Measurements from ENCODE around the gene AHNAK.
"Not testable (repeated sequence)": the region's sequence is repeated elsewhere in the genome, so short reads cannot be mapped to it uniquely, and the experiment has no call there.

Gene AHNAK

GRCh38 chr11:62546244-62546928, at the start of gene AHNAK:
Gene AHNAK (minus strand): TSS chr11:62546806. CDS start chr11:62536098, 10,708 bp downstream.
- no peak for DNase-seq (ENCODE audit: low read depth)

GRCh38 chr11:62595124-62595523, 48.5 kb upstream of the AHNAK start:
- no peak for DNase-seq (ENCODE audit: low read depth)

GRCh38 chr11:62593434-62594044, 46.9 kb upstream of the AHNAK start:
- DNase-seq (ENCODE audit: low read depth), result peak; percentile 61

GRCh38 chr11:62592989-62593421, 46.4 kb upstream of the AHNAK start:
- no peak for DNase-seq (ENCODE audit: low read depth)

GRCh38 chr11:62592146-62592815, 45.7 kb upstream of the AHNAK start:
- no peak for DNase-seq (ENCODE audit: low read depth)

- DNase-seq (ENCODE audit: low read depth), result peak; percentile 90
Observed at GRCh38 chr11:62591448-62592145, 45.0 kb upstream of the AHNAK start, which contains the start of gene TUT1. Gene TUT1 (minus strand): TSS chr11:62591523. CDS start chr11:62591485, 38 bp downstream.

GRCh38 chr11:62588966-62589637, 42.5 kb upstream of the AHNAK start:
- no peak for DNase-seq (ENCODE audit: low read depth)

- not testable (repeated sequence) for DNase-seq (ENCODE audit: low read depth)
Observed at GRCh38 chr11:62585356-62585755, 38.8 kb upstream of the AHNAK start.

GRCh38 chr11:62581735-62582134, 35.1 kb upstream of the AHNAK start:
- DNase-seq (ENCODE audit: low read depth), result not testable (repeated sequence)

- DNase-seq (ENCODE audit: low read depth), result no peak
Observed at GRCh38 chr11:62580959-62581715, 34.5 kb upstream of the AHNAK start.

GRCh38 chr11:62579252-62579651, 32.6 kb upstream of the AHNAK start:
- DNase-seq (ENCODE audit: low read depth), result no peak

- no peak for DNase-seq (ENCODE audit: low read depth)
Observed at GRCh38 chr11:62578541-62578940, 31.9 kb upstream of the AHNAK start.

GRCh38 chr11:62577046-62577714, 30.6 kb upstream of the AHNAK start:
- no peak for DNase-seq (ENCODE audit: low read depth)

GRCh38 chr11:62575837-62576236, 29.2 kb upstream of the AHNAK start:
- DNase-seq (ENCODE audit: low read depth), result no peak

GRCh38 chr11:62575156-62575555, 28.6 kb upstream of the AHNAK start:
- DNase-seq (ENCODE audit: low read depth), result no peak

GRCh38 chr11:62574363-62575071, 27.9 kb upstream of the AHNAK start:
- DNase-seq (ENCODE audit: low read depth), result no peak

- DNase-seq (ENCODE audit: low read depth), result peak; percentile 92
Observed at GRCh38 chr11:62573592-62574362, 27.2 kb upstream of the AHNAK start, which contains the start of gene EEF1G. Gene EEF1G (minus strand): TSS chr11:62573891. CDS start chr11:62573842, 49 bp downstream.

- DNase-seq (ENCODE audit: low read depth), result no peak
Observed at GRCh38 chr11:62573006-62573591, 26.5 kb upstream of the AHNAK start.

GRCh38 chr11:62572431-62572830, 25.8 kb upstream of the AHNAK start:
- no peak for DNase-seq (ENCODE audit: low read depth)
